HL-60/S4 treated with retinoic acid at 250 ng/mL for 4 days and 3 days (cell line): Measurements from ENCODE around the gene ATF7IP.
"Not testable (repeated sequence)": the region's sequence is repeated elsewhere in the genome, so short reads cannot be mapped to it uniquely, and the experiment has no call there.

Experiments
- in situ Hi-C: fragments of 300-500 bp; cut with MboI; formaldehyde crosslinking; loops from 2 replicates; pipeline ENCODE4 v1.7.0; 2022; ENCODE audit warnings: low sequenced_read_pairs

Gene ATF7IP

GRCh38 chr12:14366209-14367039, 942 bp downstream of the ATF7IP start:
- in situ Hi-C loops, result loop anchor here (25.0 kb wide), 1 partner anchor 104 kb away; no protein-coding TSS in a partner anchor

- in situ Hi-C loops, result loop anchor here (25.0 kb wide), 1 partner anchor 105 kb away; no protein-coding TSS in a partner anchor
Observed at GRCh38 chr12:14367040-14367661, 1.7 kb downstream of the ATF7IP start.

- in situ Hi-C loops, result loop anchor here (25.0 kb wide), 1 partner anchor 107 kb away; no protein-coding TSS in a partner anchor
Observed at GRCh38 chr12:14369311-14369710, 3.8 kb downstream of the ATF7IP start.

GRCh38 chr12:14373217-14373616, 7.7 kb downstream of the ATF7IP start:
- in situ Hi-C loops, result loop anchor here (25.0 kb wide), 1 partner anchor 111 kb away; no protein-coding TSS in a partner anchor

- in situ Hi-C loops, result no loop called here
Observed at GRCh38 chr12:14379508-14379907, 14.0 kb downstream of the ATF7IP start.

- in situ Hi-C loops, result no loop called here
Observed at GRCh38 chr12:14384783-14385638, 19.5 kb downstream of the ATF7IP start.

GRCh38 chr12:14387219-14387871, 21.9 kb downstream of the ATF7IP start:
- in situ Hi-C loops, result no loop called here

- in situ Hi-C loops, result no loop called here
Observed at GRCh38 chr12:14390449-14390848, 25.0 kb downstream of the ATF7IP start.

- in situ Hi-C loops, result no loop called here
Observed at GRCh38 chr12:14390870-14391530, 25.5 kb downstream of the ATF7IP start.

- in situ Hi-C loops, result no loop called here
Observed at GRCh38 chr12:14393751-14394150, 28.3 kb downstream of the ATF7IP start.

- in situ Hi-C loops, result no loop called here
Observed at GRCh38 chr12:14394317-14395073, 29.0 kb downstream of the ATF7IP start.

- in situ Hi-C loops, result no loop called here
Observed at GRCh38 chr12:14395074-14395778, 29.7 kb downstream of the ATF7IP start.

GRCh38 chr12:14396071-14396470, 30.6 kb downstream of the ATF7IP start:
- in situ Hi-C loops, result no loop called here

- in situ Hi-C loops, result no loop called here
Observed at GRCh38 chr12:14399871-14400270, 34.4 kb downstream of the ATF7IP start.

GRCh38 chr12:14400599-14400998, 35.1 kb downstream of the ATF7IP start:
- in situ Hi-C loops, result no loop called here

- in situ Hi-C loops, result not testable (repeated sequence)
Observed at GRCh38 chr12:14401267-14401666, 35.8 kb downstream of the ATF7IP start.

- in situ Hi-C loops, result no loop called here
Observed at GRCh38 chr12:14402697-14403096, 37.2 kb downstream of the ATF7IP start.

- in situ Hi-C loops, result no loop called here
Observed at GRCh38 chr12:14403293-14403692, 37.8 kb downstream of the ATF7IP start.

- in situ Hi-C loops, result no loop called here
Observed at GRCh38 chr12:14403711-14404196, 38.3 kb downstream of the ATF7IP start.
